H9 (cell line): ENCODE measurements around the gene LRRC3. TPM values are rescaled to one million over a fixed set of nuclear protein-coding genes. Genes with fewer than 3 reads are reported as not detected.

Source experiments
- DNase-seq: peaks from one replicate; pipeline ENCODE4 v3.0.0-alpha.2; 2017
- H2AFZ ChIP-seq: one replicate; pipeline ENCODE4 v1.6.1; 2013; ENCODE audit warnings: mild to moderate bottlenecking, low read length, control low read depth, moderate library complexity
- H2AK5ac ChIP-seq: 2 replicates; pipeline ENCODE4 v1.6.1; 2013; ENCODE audit warnings: low read length, control low read depth, mixed read lengths; ENCODE audit not compliant: insufficient read length
- H2BK120ac ChIP-seq: one replicate; pipeline ENCODE4 v1.6.1; 2013; ENCODE audit warnings: low read depth, mild to moderate bottlenecking, low read length, control low read depth, inconsistent platforms; ENCODE audit not compliant: poor library complexity, severe bottlenecking
- H2BK12ac ChIP-seq: 2 replicates; pipeline ENCODE4 v1.6.1; 2013; ENCODE audit warnings: low read length, control low read depth, mixed read lengths, low read depth; ENCODE audit not compliant: insufficient read length
- H2BK15ac ChIP-seq: 2 replicates; pipeline ENCODE4 v1.6.1; 2013; ENCODE audit warnings: low read depth, low read length, control low read depth
- H2BK20ac ChIP-seq: one replicate; pipeline ENCODE4 v1.6.1; 2013; ENCODE audit warnings: low read depth, mild to moderate bottlenecking, low read length, control low read depth, inconsistent platforms; ENCODE audit not compliant: poor library complexity, severe bottlenecking
- H2BK5ac ChIP-seq: 2 replicates; pipeline ENCODE4 v1.6.1; 2013; ENCODE audit warnings: low read length, control low read depth, mixed read lengths; ENCODE audit not compliant: insufficient read length
- H3K14ac ChIP-seq: 2 replicates; pipeline ENCODE4 v1.6.1; 2013; ENCODE audit warnings: low read length, control low read depth; ENCODE audit not compliant: insufficient read depth
- H3K18ac ChIP-seq: 2 replicates; pipeline ENCODE4 v1.6.1; 2013; ENCODE audit warnings: low read depth, mild to moderate bottlenecking, mixed read lengths, low read length, control low read depth; ENCODE audit not compliant: insufficient read length
- H3K23ac ChIP-seq: 2 replicates; pipeline ENCODE4 v1.6.1; 2013; ENCODE audit warnings: low read length, control low read depth, mixed read lengths, low read depth; ENCODE audit not compliant: insufficient read length
- H3K23me2 ChIP-seq: 2 replicates; pipeline ENCODE4 v1.6.1; 2013; ENCODE audit warnings: low read depth, mild to moderate bottlenecking, mixed read lengths, low read length, control low read depth; ENCODE audit not compliant: insufficient read length, poor library complexity, severe bottlenecking
- H3K27ac ChIP-seq: 2 replicates; pipeline ENCODE4 v1.5.1; 2013; ENCODE audit warnings: low read length, control low read depth, mixed read lengths, low read depth; ENCODE audit not compliant: insufficient read length
- H3K27me3 ChIP-seq: 2 replicates; pipeline ENCODE4 v1.6.1; 2013; ENCODE audit warnings: low read length, control low read depth, inconsistent platforms; ENCODE audit not compliant: insufficient read depth
- H3K4ac ChIP-seq: 2 replicates; pipeline ENCODE4 v1.6.1; 2013; ENCODE audit warnings: low read depth, mild to moderate bottlenecking, control low read depth, inconsistent platforms, low read length, moderate library complexity
- H3K4me1 ChIP-seq: 2 replicates; pipeline ENCODE4 v1.6.1; 2013; ENCODE audit warnings: low read length, control low read depth, inconsistent platforms; ENCODE audit not compliant: insufficient read depth
- H3K4me2 ChIP-seq: 2 replicates; pipeline ENCODE4 v1.6.1; 2013; ENCODE audit warnings: low read length, control low read depth, mixed read lengths; ENCODE audit not compliant: insufficient read length, insufficient read depth
- H3K56ac ChIP-seq: 2 replicates; pipeline ENCODE4 v1.6.1; 2013; ENCODE audit warnings: low read depth, mild to moderate bottlenecking, mixed read lengths, low read length, control low read depth; ENCODE audit not compliant: insufficient read length
- H3K79me1 ChIP-seq: 2 replicates; pipeline ENCODE4 v1.6.1; 2013; ENCODE audit warnings: low read depth, mild to moderate bottlenecking, moderate library complexity, low read length, control low read depth, inconsistent platforms; ENCODE audit not compliant: insufficient read depth, poor library complexity, severe bottlenecking
- H3K79me2 ChIP-seq: 2 replicates; pipeline ENCODE4 v1.6.1; 2013; ENCODE audit warnings: low read length, control low read depth, inconsistent platforms; ENCODE audit not compliant: insufficient read depth
- H3K9ac ChIP-seq: 2 replicates; pipeline ENCODE4 v1.6.1; 2013; ENCODE audit warnings: low read length, control low read depth, mixed read lengths; ENCODE audit not compliant: insufficient read length; ENCODE audit errors: extremely low read depth
- H3K9me3 ChIP-seq: one replicate; pipeline ENCODE4 v1.6.1; 2013; ENCODE audit warnings: low read depth, low read length, inconsistent platforms; ENCODE audit not compliant: control insufficient read depth
- H3T11ph ChIP-seq: one replicate; pipeline ENCODE4 v1.6.1; 2013; ENCODE audit warnings: mild to moderate bottlenecking, low read length, control low read depth, inconsistent platforms
- H4K20me1 ChIP-seq: one replicate; pipeline ENCODE4 v1.6.1; 2013; ENCODE audit not compliant: control insufficient read depth, insufficient read length, insufficient read depth
- H4K5ac ChIP-seq: 2 replicates; pipeline ENCODE4 v1.6.1; 2013; ENCODE audit warnings: low read depth, mild to moderate bottlenecking, mixed read lengths, low read length, control low read depth; ENCODE audit not compliant: insufficient read length
- H4K8ac ChIP-seq: replicated peaks from 2 replicates; pipeline ENCODE4 v1.6.1; 2013; ENCODE audit warnings: low read length, control low read depth, mixed read lengths, low read depth; ENCODE audit not compliant: insufficient read length
- H4K91ac ChIP-seq: 2 replicates; pipeline ENCODE4 v1.6.1; 2013; ENCODE audit warnings: low read depth, mild to moderate bottlenecking, moderate library complexity, mixed read lengths, low read length, control low read depth; ENCODE audit not compliant: insufficient read length
- H3K27ac Mint-ChIP-seq, 3 experiments: 2 replicates in 2 of 3; 3 replicates in 1 of 3; pipeline ENCODE4 v1.8.0; 2020 to 2021; ENCODE audit warnings: mixed read lengths in 3 of 3, mild to moderate bottlenecking in 1 of 3, moderate library complexity in 1 of 3
- H3K27me3 Mint-ChIP-seq: 2 replicates; pipeline ENCODE4 v1.8.0; 2021; ENCODE audit warnings: low read depth, mild to moderate bottlenecking, moderate library complexity, mixed read lengths
- H3K36me3 Mint-ChIP-seq, 3 experiments: 2 replicates in 2 of 3; 3 replicates in 1 of 3; pipeline ENCODE4 v1.8.0; 2020 to 2021; ENCODE audit warnings: low read depth in 3 of 3, mixed read lengths in 3 of 3; ENCODE audit not compliant: insufficient read depth in 1 of 3
- H3K4me1 Mint-ChIP-seq, 2 experiments: 2 replicates each; pipeline ENCODE4 v1.8.0; 2020; ENCODE audit warnings: mixed read lengths in 2 of 2
- H3K4me3 Mint-ChIP-seq, 2 experiments: 2 replicates in 1 of 2; 3 replicates in 1 of 2; pipeline ENCODE4 v1.8.0; 2020 to 2021; ENCODE audit warnings: mild to moderate bottlenecking in 2 of 2, mixed read lengths in 2 of 2, moderate library complexity in 1 of 2
- H3K9me3 Mint-ChIP-seq, 2 experiments: 2 replicates in 1 of 2; 3 replicates in 1 of 2; pipeline ENCODE4 v1.8.0; 2020; ENCODE audit warnings: mild to moderate bottlenecking in 2 of 2, mixed read lengths in 2 of 2, moderate library complexity in 1 of 2
- whole genome bisulfite sequencing: extraction: QIAGEN DNeasy Blood & Tissue Kit; methylation state at CpG from one replicate; pipeline ENCODE4 v1.1.7; 2013; ENCODE audit warnings: missing lambda C conversion rate, low lambda C conversion rate, mixed read lengths; ENCODE audit not compliant: insufficient read length; ENCODE audit errors: extremely low coverage; 5-methylcytosine and 5-hydroxymethylcytosine counted together
- total RNA-seq: library from RNA; stranded (reverse); gene quantifications from 2 replicates; pipeline ENCODE4 v1.2.1, GENCODE V29; 2021
- TF ChIP-seq, protein P1 (sequence below): fragments of 200-600 bp; sonication (generic); conservative IDR thresholded peaks from 3 replicates; pipeline ENCODE4 v1.8.0; 2021; ENCODE audit warnings: antibody characterized with exemption, mild to moderate bottlenecking

Gene LRRC3
- total RNA-seq, 1 experiment from 2014 or later, result 3.1 TPM

DNA sequence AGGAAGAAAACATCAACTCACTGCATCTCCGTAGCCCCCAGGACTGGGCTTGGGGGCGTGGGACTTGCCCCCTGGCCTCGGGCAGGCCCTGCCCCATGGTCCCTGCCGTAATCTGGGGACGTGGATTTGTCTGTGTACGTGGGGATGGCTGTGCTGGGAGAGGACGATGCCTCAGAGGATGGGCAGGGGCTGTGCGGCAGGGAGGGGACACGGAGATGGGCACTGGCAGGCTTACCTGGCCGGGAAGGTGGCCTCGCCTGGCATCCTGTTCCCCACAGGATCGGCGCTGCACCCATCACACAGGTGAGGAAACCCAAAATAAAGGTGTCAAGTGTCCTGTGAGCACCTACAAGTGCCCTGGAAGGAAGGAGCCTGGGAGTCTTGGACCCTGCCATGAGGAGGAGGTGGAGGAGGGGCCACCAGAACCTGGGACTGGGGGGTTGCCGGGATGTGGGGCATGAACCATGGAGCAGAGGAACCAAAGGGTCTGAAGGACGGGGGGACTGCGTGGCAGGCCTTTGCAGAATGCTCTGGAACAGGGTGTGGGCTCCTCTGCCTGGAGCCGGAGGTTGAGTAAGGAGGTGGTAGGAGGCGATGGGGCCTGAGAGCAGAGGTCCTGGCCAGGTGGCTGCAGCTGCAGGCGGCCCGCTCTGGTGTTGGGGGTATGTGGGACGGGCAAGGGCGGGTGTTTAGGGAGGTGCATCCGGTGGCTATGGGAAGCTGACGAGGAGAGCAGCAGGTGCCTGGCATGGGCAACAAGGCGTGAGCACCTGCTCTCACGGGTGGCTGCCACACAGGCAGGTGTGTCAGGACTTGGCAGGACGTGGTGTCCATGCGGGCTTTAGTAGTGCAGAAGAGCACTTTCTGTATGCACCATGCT is 27.8 kb upstream of the LRRC3 start:
- H4K5ac ChIP-seq, result no peak overlapping the region
- H3K23me2 ChIP-seq, result no peaks in the 10 kb centered on the region
- Mint-ChIP-seq H3K27ac (peak overlapping the region in 1 of 3 experiments; percentile 80; a peak in 2 of 7 replicates), H3K27me3 (no peaks in the 10 kb centered on the region; the same call in 1 of the 2 replicates), H3K4me3 (no peak overlapping the region), H3K36me3 (no peaks in the 10 kb centered on the region), H3K4me1 (peaks cover 0 to 3% of the 10 kb centered on the region in 2 experiments; a peak in 1 of 4 replicates), H3K9me3 (peaks cover 10 to 16% of the 10 kb centered on the region in 2 experiments)
- H3K18ac ChIP-seq, result no peak overlapping the region
- no peak overlapping the region for H3K56ac ChIP-seq
- H3K79me2 ChIP-seq, result no peaks in the 10 kb centered on the region
- no peak overlapping the region for H2BK5ac ChIP-seq
- no peak overlapping the region for H2BK15ac ChIP-seq
- no peaks in the 10 kb centered on the region for H4K20me1 ChIP-seq
- H3K9ac ChIP-seq, result no peak overlapping the region
- no peak overlapping the region for H3K27ac ChIP-seq
- TF ChIP-seq, protein P1, sequence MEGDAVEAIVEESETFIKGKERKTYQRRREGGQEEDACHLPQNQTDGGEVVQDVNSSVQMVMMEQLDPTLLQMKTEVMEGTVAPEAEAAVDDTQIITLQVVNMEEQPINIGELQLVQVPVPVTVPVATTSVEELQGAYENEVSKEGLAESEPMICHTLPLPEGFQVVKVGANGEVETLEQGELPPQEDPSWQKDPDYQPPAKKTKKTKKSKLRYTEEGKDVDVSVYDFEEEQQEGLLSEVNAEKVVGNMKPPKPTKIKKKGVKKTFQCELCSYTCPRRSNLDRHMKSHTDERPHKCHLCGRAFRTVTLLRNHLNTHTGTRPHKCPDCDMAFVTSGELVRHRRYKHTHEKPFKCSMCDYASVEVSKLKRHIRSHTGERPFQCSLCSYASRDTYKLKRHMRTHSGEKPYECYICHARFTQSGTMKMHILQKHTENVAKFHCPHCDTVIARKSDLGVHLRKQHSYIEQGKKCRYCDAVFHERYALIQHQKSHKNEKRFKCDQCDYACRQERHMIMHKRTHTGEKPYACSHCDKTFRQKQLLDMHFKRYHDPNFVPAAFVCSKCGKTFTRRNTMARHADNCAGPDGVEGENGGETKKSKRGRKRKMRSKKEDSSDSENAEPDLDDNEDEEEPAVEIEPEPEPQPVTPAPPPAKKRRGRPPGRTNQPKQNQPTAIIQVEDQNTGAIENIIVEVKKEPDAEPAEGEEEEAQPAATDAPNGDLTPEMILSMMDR, result no peak
- H3K79me1 ChIP-seq, result no peaks in the 10 kb centered on the region
- no peak overlapping the region for H2BK12ac ChIP-seq
- H3K4me2 ChIP-seq, result no peak overlapping the region
- no peak overlapping the region for H3K4ac ChIP-seq
- no peak overlapping the region for H3T11ph ChIP-seq
- no peak overlapping the region for H2AFZ ChIP-seq
- H3K14ac ChIP-seq, result no peak overlapping the region; the same call in 1 of the 2 replicates
- H2BK20ac ChIP-seq, result no peak overlapping the region
- no peak overlapping the region for H3K23ac ChIP-seq
- no peak overlapping the region for H2AK5ac ChIP-seq
- DNase-seq, result peak; percentile 33
- H3K27me3 ChIP-seq, result no peaks in the 10 kb centered on the region
- no peak overlapping the region for H4K91ac ChIP-seq
- no peak overlapping the region for H2BK120ac ChIP-seq
- WGBS, result no CpG with 5 or more reads among the region's 28 CpGs
- no peak overlapping the region for H4K8ac ChIP-seq
- no peaks in the 10 kb centered on the region for H3K4me1 ChIP-seq
- no peaks in the 10 kb centered on the region for H3K9me3 ChIP-seq
